SIG-M5 (cell line): ENCODE data around the gene CCDC187.
"Not testable (repeated sequence)": the region's sequence is repeated elsewhere in the genome, so short reads cannot be mapped to it uniquely, and the experiment has no call there.

Experiments used
- DNase-seq: peaks from one replicate; lab custom pipeline; 2025; lab: John Stamatoyannopoulos, UW

Gene CCDC187

DNA sequence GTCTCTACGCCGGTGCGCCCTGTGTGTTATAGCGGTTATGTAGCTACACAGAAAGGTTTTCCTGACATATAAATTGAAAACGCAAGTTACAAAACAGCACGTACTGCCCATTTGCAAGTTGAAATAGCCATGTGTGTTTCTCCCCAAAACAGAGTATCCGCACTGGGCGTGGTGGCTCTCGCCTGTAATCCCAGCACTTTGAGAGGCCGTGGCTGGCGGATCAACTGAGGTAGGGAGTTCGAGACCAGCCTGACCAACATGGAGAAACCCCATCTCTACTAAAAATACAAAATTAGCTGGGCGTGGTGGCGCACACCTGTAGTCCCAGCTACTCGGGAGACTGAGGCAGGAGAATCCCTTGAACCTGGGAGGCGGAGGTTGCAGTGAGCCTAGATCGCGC is 37.3 kb downstream of the CCDC187 start:
- DNase-seq: not testable (repeated sequence)

DNA sequence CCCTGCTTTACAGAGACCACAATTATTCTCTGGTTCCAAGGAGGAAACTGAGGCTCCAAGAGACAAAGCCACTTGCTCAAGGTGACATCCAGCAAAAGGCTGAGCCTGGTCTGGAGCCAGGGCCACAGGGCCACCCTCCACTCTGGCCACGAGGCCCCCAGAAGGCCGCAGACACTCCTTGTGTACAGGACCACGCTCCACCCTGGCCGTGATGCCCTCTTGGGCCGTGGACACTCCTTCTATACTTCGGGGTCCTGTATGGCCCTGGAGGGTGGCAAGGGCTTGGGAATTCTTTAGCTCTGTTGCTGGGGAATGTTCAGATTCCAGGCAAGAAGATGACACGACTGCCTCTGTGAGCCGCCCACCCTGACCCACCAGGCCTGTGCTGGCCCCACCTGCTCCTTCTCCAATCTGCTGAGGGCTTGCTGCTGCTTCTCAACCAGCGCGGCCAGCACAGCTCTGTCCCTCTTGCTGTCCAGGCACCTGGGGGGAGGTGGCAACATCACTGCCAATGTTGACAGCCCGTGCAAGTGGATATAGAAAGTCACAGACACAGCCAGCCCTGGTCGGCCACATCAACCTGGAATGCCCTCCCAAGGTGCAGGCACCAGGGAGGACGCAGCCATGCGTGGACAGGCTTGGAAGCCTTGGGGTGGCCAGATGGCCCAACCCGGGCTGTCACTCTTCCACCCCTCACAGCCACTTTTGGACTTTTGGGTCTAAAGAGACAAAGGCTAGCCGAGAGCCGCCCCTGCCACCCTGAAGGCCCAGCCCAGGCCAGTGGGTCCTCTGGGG is 38.1 kb downstream of the CCDC187 start:
- DNase-seq: no peak

DNA sequence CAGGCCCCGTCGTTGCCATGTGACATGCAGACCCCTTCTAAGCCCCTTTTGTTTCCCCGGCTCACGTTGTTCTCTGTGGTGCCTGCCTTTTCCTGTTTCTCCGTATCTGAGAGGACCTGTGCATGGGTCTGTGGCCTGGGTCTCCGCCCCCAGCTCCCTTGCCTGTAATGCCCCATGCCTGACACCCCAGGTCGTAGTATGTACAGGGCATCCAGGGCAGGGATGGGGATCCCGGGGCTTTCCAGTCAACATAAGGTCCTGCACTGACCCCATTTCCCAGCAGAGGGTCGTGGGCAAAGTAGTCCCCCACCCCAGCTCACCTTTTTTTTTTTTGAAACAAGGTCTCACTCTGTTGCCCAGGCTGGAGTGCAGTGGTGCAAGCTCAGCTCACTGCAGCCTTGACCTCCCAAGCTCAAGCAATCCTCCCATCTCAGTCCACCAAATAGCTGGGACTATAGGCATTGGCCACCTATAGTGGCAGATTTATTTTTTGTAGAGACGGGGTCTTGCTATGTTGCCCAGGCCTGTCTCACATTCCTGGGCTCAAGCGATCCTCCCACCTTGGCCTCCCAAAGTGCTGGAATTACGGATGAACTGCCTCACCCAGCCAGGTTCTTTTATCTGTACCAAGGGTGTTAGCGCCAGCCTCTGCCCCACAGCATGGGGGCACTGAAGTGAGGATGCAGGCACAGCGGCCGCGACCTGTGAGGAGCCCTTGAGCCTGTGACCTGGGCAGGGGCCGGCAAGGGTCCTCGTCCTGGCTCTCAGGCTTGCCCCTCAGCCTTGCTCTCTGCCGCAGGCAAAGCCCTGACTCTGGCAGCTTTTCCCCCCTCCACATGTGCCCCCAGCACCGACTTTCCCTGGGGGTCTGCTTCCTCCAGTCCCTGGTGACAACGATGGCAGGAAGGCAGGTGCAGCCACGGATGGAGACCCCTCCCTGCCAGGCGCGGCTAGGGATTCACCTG is 39.2 kb downstream of the CCDC187 start:
- no peak for DNase-seq

GRCh38 chr9:136264031-136264430 is 39.9 kb downstream of the CCDC187 start:
- DNase-seq: no peak

DNA sequence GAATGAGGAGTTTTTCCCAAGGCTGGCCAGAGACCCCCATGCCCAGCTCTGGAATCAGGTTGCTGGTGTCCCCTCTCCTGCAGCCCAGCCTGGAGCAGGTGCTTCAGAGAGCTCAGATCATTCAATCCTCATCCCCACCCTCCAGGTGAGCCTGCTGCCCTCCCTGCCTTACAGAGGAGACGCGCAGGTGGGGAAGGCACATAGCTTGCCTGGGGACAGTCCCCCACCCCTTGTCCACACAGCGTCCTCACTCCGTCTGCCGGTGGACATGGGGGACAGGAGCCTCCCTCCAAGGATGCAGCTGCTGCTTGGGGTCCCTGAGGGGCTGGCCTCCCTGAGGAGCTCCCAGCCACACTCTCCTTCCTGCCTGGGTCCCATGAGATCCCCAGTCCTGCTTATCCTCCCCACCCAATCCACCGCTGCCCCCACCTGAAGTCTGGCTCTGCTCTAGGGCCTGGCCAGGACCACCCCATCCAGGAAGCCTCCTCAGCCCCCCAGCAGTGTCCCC is 41.2 kb downstream of the CCDC187 start:
- DNase-seq: no peak

DNA sequence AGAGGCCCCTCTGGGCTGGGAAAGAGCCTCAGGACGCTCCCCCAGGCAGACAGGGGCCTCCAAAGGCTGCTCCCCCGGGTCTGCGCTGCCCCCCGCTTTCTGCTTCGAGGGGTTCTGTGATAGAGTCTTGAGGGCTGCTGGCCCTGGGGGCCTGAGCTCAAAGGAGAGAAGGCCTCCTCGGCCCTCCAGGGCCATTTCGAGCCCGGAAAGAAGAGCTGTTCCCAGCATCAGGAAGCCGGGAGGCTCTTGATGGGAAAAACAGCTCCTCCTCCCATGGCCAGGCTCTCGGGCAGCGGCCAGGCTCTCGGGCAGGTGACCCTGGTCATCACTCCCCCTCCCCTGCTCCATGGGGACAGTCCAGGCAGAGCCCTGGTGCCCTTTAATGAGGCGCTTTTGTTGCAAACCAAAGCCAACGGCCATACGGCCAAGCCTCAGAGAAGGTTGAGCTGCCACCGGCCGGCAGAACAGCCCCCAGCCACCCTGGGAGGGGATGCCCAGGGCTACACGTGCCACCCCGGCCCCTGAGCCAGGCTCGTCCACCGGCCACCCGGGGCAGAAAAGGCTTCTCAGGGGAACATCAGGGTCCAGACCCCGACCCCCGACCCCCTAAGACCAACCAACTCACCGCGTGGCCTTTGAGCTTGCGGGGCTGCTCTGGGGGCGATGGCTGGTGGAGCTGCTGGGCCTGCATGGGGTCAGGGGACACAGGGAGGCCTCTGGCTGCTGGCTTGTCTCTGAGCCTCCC is 42.0 kb downstream of the CCDC187 start:
- no peak for DNase-seq

DNA sequence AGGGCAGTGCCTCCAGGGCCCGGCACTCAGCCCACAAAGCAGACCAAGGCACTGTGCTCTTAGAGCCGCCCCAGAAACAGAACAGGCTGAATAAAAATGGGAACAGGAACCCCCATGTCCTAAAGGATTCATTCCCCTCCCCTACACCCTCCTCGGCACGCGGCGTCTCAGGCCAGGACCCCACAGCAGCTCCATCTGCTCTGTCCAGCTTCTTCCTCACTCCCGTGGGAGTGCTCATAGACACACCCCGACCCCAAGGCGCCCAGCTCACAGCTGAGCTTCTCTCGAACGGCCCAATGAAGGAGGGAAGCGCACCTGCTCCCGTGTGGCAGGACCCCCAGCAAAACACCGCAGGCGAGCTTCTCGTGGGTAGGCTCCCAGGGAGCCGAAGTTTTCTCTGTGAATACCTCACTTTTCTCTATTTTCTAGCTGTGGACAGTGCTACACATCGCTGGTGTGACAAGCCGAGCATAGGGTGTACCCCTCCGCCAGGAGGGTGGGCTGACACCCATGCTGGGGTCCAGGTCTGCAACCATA is 42.9 kb downstream of the CCDC187 start:
- DNase-seq: no peak

GRCh38 chr9:136260521-136260920 is 43.4 kb downstream of the CCDC187 start:
- DNase-seq: no peak

DNA sequence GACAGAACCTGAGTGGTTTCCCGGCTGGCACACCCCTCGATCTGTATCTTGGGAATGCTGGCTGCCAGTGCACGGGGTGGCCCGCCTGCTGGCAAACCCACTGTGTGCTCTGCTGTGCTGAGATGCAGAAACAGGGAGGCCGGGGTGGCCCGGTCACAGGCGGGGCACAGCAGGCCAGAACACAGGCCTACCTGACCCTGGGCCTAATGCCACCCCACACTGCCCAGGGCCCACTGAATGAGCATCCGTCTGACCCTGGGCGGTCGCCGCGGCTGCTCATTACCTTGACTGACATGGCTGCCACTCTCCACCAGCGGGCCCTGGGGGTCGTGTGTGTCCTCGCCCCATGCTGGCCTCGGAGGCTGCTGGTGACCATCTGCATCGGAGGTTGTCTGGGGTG is 44.1 kb downstream of the CCDC187 start:
- DNase-seq: no peak

DNA sequence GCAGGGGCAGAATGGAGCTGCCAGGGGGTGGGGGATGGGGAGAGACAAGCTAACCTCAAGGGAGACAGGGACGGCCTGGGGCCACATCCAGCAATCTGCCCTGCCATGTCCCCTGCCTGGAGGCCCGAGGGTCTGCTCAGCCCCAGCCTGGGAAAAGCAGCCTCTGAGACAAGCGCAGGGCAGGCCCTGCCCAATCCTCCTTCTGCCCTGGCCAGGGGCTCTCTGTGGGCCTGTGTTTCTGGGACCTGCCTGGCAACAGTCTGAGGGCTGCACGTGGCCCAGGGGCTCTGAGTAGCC is 44.4 kb downstream of the CCDC187 start:
- no peak for DNase-seq

DNA sequence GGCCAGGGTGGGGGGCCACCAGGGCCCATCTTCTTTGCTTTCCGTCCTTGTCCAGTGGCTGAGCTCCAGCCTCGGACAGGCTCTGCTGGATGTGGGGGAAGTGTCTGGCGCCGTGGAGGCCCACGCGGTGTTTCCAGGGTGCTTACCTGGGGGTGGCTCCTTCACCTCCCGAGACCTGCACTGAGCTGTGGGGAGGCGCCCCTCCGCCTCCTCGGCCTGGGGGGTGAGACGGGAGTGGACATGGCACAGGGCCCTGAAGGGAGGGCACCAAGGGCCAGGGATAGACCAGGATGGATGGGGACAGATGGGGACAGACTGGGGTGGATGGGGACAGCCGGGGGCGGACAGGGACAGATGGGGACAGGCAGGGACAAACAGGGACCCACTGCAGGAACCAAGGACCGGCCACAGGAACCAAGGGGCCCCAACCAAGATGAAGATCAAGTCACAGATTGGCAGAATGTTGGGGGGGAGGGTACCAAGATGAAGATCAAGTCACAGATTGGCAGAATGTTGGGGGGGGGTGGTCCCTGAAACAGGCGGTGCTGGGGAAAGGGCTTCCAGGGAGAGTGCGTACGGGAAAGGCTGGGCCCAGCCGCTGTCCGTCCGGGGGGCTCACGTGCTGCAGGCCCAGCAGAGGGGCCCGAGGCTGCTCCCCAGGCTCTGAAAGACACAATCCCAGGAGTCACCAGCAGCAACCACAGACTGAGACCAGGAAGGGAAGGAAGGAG is 44.9 kb downstream of the CCDC187 start:
- no peak for DNase-seq

DNA sequence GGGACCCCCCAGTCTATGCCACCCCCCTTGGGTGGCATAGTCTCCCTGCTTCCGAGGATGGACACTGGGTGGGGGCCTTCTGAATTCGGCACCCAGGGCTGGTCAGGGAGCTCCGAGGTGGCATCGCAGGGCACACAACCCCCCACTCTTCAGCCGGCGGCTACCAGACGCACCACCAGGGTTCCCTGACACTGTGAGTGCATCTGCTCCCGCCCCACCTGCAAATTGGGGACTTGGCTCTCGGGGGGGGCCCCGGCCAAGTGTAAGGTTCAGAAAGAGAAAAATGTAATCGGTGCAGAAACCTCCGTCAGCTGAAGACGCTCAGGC is 45.6 kb downstream of the CCDC187 start:
- no peak for DNase-seq

- DNase-seq: no peak
Observed at GRCh38 chr9:136257381-136258298, 46.3 kb downstream of the CCDC187 start.

DNA sequence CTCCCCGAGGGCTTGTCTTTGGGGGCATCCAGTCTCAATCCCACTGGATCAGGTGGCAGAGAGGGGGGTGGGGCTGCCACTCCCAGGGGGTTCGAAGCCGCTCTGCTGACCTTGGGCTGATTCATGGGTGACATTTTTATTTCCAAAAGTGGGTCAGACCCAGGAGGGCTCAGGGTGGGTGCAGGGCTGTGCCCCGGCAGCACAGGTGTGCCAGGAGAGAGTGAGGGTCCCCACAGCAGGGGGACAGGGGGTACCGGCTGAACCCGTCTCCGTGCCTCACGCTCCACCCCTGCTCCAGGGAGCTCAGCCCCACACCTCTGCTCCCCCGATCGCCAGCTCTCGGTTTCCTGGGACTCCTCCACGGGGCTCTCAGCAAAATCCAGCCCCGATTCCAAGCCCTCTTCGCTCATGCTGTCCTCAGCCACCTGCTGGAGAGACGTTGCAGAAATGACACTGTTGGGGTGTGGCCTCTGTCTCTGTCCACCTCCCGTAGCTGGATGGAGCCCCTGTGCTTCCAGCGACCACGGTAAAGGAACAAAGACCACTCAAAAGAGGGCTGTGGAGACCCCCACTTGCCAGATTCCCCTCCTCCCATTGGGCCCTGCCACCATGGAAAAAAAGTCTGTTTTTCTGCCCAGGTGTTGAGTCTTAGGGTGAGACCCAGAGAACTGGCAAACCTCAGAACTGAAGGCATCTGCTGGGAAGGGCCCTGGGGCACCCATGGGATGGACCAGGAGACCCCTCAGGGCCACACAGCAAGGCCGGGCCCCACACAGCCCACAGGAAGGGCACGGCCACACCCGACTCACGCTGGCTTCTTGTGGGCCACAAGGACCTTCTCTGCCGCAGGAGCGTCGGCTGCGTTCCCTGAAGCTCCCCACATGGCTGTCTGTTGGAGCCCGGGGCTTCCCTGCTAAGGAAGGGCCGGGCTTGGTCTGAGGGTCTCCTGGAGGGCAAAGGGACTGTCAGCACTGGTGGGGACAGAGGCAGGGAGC is 47.7 kb downstream of the CCDC187 start:
- no peak for DNase-seq

GRCh38 chr9:136255166-136255538 is 48.7 kb downstream of the CCDC187 start:
- DNase-seq: no peak

DNA sequence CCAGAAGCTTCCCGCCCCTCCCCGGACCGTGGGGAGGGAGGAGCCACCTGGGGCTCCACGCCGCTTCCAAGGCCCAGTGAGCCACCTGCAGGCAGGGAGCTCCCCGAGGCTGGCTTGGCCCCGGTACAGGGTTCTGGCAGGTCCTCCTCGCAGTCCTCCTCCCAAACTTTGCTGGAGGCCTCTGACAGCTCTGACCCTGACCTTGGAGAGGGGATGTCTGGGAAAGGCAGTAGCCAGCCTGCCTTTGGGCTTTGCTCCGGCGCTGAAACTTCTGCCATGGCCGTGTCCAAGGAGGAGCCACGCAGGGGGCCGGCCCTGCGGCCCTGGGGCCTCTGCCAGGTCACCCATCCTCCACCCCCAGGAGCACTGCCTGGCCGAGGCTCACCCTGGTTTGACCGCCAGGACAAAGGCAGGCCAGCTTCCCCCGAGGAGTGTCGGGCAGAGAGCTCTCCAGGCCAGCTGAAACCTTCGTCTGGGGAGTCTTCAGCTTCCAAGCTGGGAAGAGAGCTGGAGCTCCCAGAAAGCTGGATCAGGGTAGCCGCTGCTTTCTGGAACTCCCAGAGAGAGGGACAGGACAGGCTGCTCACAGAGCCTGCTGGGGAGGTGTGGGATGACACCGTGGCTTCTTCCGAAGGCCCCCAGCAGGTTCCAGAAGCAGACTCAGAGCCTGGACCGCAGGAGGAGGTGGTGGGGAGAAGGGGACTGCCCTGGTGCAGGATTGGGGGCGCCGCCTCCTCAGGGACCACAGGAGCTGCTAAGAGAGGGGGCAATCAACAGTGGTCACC is 49.3 kb downstream of the CCDC187 start:
- no peak for DNase-seq

- DNase-seq: no peak
Observed at GRCh38 chr9:136253246-136254130, 50.4 kb downstream of the CCDC187 start.
